Measurements from ENCODE around the gene ATOSB. TPM values are rescaled to one million over a fixed set of nuclear protein-coding genes. Genes with fewer than 3 reads are reported as not detected.

Gene ATOSB
- total and polyA plus RNA-seq, 4 donors = 2.8 to 29.8 (median 5.6) TPM

- Histone ChIP-seq H3K27ac (ENCODE audit: low read depth in 1 of 2, low read length in 2 of 2) (no peak overlapping the region), H3K9ac (ENCODE audit: low read depth in 1 of 2, low read length in 2 of 2) (no peak overlapping the region), H3K9me3 (ENCODE audit: control insufficient read depth in 4 of 4, low read length in 3 of 4) (no peaks in the 10 kb centered on the region), H3K27me3 (ENCODE audit: control insufficient read depth in 4 of 4, insufficient read depth in 4 of 4, low read length in 3 of 4) (no peaks in the 10 kb centered on the region), H3K4me1 (ENCODE audit: control insufficient read depth in 4 of 4, insufficient read depth in 4 of 4, low read length in 3 of 4) (peaks cover 0 to 25% (median 9%) of the 10 kb centered on the region in 4 donors), H3K4me3 (ENCODE audit: low read depth in 1 of 3, low read length in 3 of 3) (no peak overlapping the region), H3K36me3 (ENCODE audit: control insufficient read depth in 4 of 4, insufficient read depth in 3 of 4, low read depth in 1 of 4, low read length in 3 of 4) (no peaks in the 10 kb centered on the region)
- no peak for DNase-seq (ENCODE audit: low spot score)
- TF ChIP-seq HNF4A (conservative IDR thresholded peaks at IDR 0.05) (no peak), EGR1 (IDR thresholded peaks at IDR 0.05; ENCODE audit: low read depth in 2 of 2) (no peak), JUND (IDR thresholded peaks at IDR 0.05) (no peak), YY1 (IDR thresholded peaks at IDR 0.05) (no peak), FOXA1 (IDR thresholded peaks at IDR 0.05) (no peak), CTCF (IDR thresholded peaks at IDR 0.05; ENCODE audit: low read depth, low read length, missing input control) (no peak), MAX (IDR thresholded peaks at IDR 0.05) (no peak), HNF4G (IDR thresholded peaks at IDR 0.05) (no peak), SP1 (IDR thresholded peaks at IDR 0.05) (no peak), REST (IDR thresholded peaks at IDR 0.05) (no peak), TAF1 (conservative IDR thresholded peaks at IDR 0.05) (no peak), ZBTB33 (IDR thresholded peaks at IDR 0.05) (no peak), NR2F2 (IDR thresholded peaks at IDR 0.05) (no peak), RAD21 (IDR thresholded peaks at IDR 0.05) (no peak), ATF3 (IDR thresholded peaks at IDR 0.05) (no peak), FOXA2 (IDR thresholded peaks at IDR 0.05) (no peak), RXRA (IDR thresholded peaks at IDR 0.05) (no peak), GABPA (IDR thresholded peaks at IDR 0.05 in 1 of 2, conservative IDR thresholded peaks at IDR 0.05 in 1 of 2) (no peak)
- 82% methylated on average over 3 of the region's 3 CpGs for WGBS
Observed at GRCh38 chr9:35164711-35165110, 49.0 kb upstream of the ATOSB start.

All from liver (tissue), 9 donors.